ENCODE results near the gene MARCHF3. TPM values are rescaled to one million over a fixed set of nuclear protein-coding genes. Genes with fewer than 3 reads are reported as not detected.

The MARCHF3 gene
- total RNA-seq (2014; rRNA removed; shearing (Covaris generic)) (7.0 and 9.2 TPM in 2 replicates), total RNA-seq (2022) (5.4 and 7.3 TPM in 2 replicates), Bru-seq, nascent RNA (percentile 56 among the genes with signal in this experiment), BruChase-seq, experiment 1, labeled RNA remaining after a 6-hour chase (percentile 52 among the genes with signal in this experiment), BruChase-seq, experiment 2, labeled RNA remaining after a 2-hour chase (percentile 51 among the genes with signal in this experiment)
- long read RNA-seq, full-length matches to known transcripts = 2 of 18 reads
- long read RNA-seq, partial matches to known transcripts = 1 of 18 reads
- long read RNA-seq, other reads (novel, unspliced or antisense) = 15 of 18 reads

- Histone ChIP-seq H3K27ac (ENCODE audit: low read depth, low read length, poor library complexity, severe bottlenecking) (peak within 1 kb of the TSS; percentile 51), H2AFZ (ENCODE audit: low read length) (peak within 1 kb of the TSS; percentile 81), H3K4me1 (ENCODE audit: insufficient read depth, low read length, poor library complexity, severe bottlenecking) (peaks cover 22% of the 10 kb centered on the region), H3K36me3 (ENCODE audit: insufficient read depth, low read length) (no peaks in the 10 kb centered on the region), H3K4me2 (ENCODE audit: low read length) (peak within 1 kb of the TSS; percentile 96), H3K4me3 (ENCODE audit: low read depth, low read length, poor library complexity, severe bottlenecking) (peak within 1 kb of the TSS; percentile 86), H3K79me2 (ENCODE audit: insufficient read depth, low read depth, low read length) (no peaks in the 10 kb centered on the region), H3K9me2 (ENCODE audit: insufficient read depth, low read length) (no peaks in the 10 kb centered on the region), H4K20me1 (ENCODE audit: insufficient read depth, low read length) (no peaks in the 10 kb centered on the region), H3K9me3 (ENCODE audit: low read length) (no peaks in the 10 kb centered on the region)
- ChIA-PET POLR2A (interaction anchor here (1.0 to 2.0 kb wide), 4 partner anchors 13 to 252 kb away, joined by 3 to 4 read pairs (median 4); no protein-coding TSS in a partner anchor), CTCF (ENCODE audit: unreplicated experiment) (interaction anchor here (0.6 kb wide), 1 partner anchor 517 kb away, joined by 3 read pairs; no protein-coding TSS in a partner anchor)
- TF ChIP-seq EZH2phosphoT487 (IDR thresholded peaks at IDR 0.05; ENCODE audit: borderline replicate concordance, low read depth, low read length) = no peak
- TF ChIP-seq CTCF (conservative IDR thresholded peaks at IDR 0.05; ENCODE audit: low read length) = 0 out of 2 replicates have a peak, but pooled peaks have one; percentile 30
- peak; percentile 96 for DNase-seq (ENCODE audit: low spot score)
- BruUV-seq (replicated peaks) = no TSS peak
- intact Hi-C loops (cut with micrococcal nuclease; ENCODE audit: unreplicated experiment) = loop anchor here (2.0 to 10.0 kb wide), 2 partner anchors 58 to 356 kb away; no protein-coding TSS in a partner anchor
Observed at GRCh38 chr5:127030259-127031146, at the start of gene MARCHF3. Gene MARCHF3, minus strand, starts transcription at chr5:127030558. Its CDS starts 112,387 bp downstream, at chr5:126918171.

- no peaks in the 10 kb centered on the region for H4K20me1 ChIP-seq (ENCODE audit: insufficient read depth, low read length)
- POLR2A ChIA-PET = no interaction called here
- H3K4me3 ChIP-seq (ENCODE audit: low read depth, low read length, poor library complexity, severe bottlenecking) = no peak overlapping the region
- no peaks in the 10 kb centered on the region for H3K36me3 ChIP-seq (ENCODE audit: insufficient read depth, low read length)
- no peak overlapping the region for H3K4me2 ChIP-seq (ENCODE audit: low read length)
- no peak overlapping the region for H3K27ac ChIP-seq (ENCODE audit: low read depth, low read length, poor library complexity, severe bottlenecking)
- H3K4me1 ChIP-seq (ENCODE audit: insufficient read depth, low read length, poor library complexity, severe bottlenecking) = no peaks in the 10 kb centered on the region
- CTCF ChIA-PET (ENCODE audit: unreplicated experiment) = no interaction called here
- BruUV-seq (replicated peaks) = no TSS peak
- intact Hi-C loops (cut with micrococcal nuclease; ENCODE audit: unreplicated experiment) = no loop called here
- no peaks in the 10 kb centered on the region for H3K79me2 ChIP-seq (ENCODE audit: insufficient read depth, low read depth, low read length)
- no peak for DNase-seq (ENCODE audit: low spot score)
- no peaks in the 10 kb centered on the region for H3K9me2 ChIP-seq (ENCODE audit: insufficient read depth, low read length)
- no peaks in the 10 kb centered on the region for H3K9me3 ChIP-seq (ENCODE audit: low read length)
- TF ChIP-seq CTCF (conservative IDR thresholded peaks at IDR 0.05; ENCODE audit: low read length) (no peak), EZH2phosphoT487 (IDR thresholded peaks at IDR 0.05; ENCODE audit: borderline replicate concordance, low read depth, low read length) (no peak)
- H2AFZ ChIP-seq (ENCODE audit: low read length) = no peak overlapping the region
Observed at GRCh38 chr5:127079994-127080491, 49.7 kb upstream of the MARCHF3 start.
